Stimulated activated CD8-positive, alpha-beta memory T cell treated with anti-CD3 and anti-CD28 coated beads, Interleukin-12 subunit alpha, Interleukin-12 subunit beta, amount 100 ng/mL, for 1 hour (primary cell): ENCODE measurements around the gene C2CD2.

Experiments
- DNase-seq: peaks from one replicate; pipeline ENCODE4 v3.0.0-alpha.2; 2020; ENCODE audit warnings: low read depth

C2CD2 gene

DNA sequence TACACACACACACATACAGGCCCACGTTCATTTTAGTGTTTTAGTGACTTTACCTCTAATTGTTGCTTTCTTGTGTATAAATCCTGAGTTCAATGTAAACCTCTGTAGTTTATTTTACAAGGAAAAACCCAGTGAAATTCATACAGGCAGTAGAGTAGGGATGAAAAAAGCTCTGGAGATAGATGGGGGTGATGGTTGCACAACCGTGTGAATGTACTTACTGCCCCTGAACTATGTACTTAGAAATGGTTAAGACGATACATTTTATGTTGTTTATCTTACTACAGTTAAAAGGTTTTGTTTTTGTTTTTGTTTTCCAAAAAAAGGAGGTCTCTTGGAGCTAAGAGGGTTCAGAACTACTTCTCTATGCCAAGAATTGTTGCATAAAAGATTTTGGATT is 45.0 kb downstream of the C2CD2 start:
- DNase-seq, result no peak

DNA sequence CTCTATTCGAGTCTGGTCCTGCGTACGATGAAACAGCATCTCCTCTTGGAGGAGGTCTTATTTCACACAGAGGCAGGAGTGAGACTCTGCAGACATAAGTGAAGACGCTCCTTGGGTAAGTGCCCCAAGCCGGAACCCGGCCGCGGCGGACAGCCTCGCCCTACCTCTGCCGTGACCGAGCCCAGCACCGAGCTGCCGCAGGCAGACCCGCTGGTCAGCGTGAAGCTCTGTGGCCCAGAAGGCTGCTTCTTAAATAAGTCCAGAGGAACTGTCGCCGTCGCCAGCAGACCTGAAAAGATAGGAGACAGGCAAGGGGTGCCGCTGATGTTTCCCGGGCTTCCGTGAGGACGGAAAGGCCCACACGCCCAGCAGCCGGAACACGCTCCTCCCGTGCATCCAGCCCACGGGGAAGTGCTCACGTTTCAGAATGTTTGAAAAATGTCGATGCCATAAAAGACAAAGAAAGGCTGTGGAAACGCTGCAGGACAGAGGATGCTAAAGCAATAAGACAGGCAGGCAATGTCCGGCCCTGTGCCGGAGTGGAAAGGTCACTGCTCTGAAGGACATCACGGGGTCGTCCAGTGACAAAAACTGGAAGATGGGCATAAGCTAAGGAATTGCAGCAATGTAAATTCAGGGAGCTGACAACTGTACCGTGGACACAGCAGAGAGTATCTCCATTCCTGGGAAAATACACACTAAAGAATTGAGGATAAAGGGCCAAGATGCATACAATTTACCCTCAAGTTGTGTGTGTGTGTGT is 46.1 kb downstream of the C2CD2 start:
- DNase-seq, result no peak

DNA sequence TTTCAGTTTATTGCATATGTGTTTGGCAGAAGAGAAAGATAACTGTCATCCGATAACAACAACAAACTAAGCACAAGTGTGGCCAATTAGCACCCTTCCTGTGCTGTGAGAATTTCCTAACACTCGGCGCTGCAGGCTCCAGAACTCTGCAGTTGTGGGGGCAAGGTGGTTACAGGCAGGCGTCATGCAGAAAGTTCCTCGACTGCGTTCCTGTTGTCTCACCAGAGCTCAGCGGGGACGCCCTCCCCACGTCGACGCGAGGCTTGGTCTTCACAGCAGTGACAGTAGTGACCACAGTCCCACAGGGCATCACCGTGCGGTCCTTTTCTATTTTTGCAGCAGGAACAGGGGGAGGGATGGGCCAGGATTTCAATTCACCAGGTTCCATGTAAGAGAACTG is 47.0 kb downstream of the C2CD2 start:
- no peak for DNase-seq

DNA sequence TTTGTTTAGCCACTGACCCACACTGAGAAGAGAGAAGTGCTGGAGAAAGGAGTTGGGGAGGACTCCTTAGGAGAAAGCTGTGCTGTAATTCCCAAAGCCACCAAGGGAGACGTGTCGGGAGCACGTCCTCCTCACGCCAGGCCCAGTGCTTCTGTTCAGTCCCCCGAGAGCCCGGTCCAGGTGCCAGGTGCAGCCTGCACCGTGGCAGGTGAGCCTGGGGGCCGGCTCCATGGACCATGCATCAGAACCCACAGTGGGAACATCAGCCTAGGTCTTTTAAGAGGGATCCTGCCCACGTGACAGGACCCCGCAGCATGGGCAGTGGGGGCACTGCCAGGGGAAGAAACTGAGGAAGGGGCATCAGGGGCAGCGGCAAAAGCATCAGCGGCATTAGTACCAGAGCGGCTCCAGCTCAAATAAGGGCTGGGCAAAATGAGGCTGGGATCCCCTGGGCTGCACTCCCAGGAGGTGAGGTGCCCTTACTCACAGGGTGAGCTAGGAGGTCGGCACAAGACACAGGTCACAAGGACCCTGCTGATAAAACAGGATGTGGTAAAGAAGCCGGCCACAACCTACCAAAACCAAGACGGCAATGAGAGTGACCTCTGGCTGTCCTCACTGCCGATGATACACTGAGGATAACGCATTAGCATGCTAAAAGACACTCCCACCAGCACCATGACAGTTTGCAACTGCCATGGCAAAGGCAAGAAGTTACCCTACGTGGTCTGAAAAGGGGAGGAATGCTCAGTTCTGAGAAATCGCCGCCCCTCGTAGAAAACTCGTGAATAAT is 50.1 kb downstream of the C2CD2 start:
- no peak for DNase-seq

DNA sequence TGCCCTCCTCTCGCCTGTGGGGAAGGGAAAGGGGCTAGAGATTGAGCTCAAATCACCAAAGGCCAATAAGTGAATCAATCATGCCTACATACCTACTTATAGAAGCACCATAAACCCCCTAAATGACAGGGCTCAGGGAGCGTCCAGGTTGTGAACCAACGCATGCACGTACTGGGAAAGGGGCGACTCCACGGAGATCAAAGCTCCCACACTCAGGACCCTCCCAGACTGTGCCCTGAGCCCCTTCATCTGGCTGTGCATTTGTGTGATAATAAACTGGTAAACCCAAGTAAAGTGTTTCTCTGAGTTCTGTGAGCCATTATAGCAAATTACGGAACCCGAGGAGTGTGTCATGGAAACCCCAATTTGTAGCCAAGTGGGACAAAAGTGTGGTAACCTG is 50.9 kb downstream of the C2CD2 start:
- no peak for DNase-seq

DNA sequence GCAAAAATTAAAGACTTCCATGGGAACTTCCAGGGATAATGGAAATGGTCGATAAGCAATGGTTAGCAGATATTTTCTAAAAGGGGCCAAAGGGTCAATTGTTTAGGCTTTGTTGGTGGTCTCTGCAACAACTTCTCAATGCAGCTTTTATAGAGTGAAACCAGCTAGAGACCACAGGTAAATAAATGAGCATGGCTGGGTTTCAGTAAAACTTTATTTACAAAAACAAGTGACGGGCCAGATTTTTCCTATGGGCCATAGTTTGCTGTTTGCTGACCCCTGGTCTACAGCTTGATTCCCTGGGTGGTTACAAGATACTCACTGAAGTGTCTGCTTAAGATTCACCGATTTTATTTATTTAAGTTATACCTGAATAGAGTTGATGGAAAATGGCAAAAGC is 52.0 kb downstream of the C2CD2 start:
- no peak for DNase-seq

DNA sequence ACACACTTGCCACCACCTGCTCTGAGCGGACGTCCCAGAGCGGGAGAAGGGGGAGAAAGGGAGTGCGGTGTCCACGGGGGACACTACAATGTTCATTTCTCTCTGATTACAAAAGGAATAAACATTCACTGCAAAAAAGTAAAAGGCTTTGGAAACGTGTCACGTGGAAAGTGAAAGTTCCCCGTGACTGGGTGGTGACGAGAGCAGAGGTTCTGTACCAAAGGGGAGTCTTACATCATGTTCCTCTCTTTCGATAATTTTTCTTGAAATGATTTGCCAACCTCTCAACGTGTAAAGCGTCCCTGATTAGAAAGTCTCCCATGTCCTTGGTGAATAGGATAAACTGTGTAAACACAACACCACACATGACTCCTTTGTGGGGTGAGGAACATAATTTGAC is 52.7 kb downstream of the C2CD2 start:
- no peak for DNase-seq

DNA sequence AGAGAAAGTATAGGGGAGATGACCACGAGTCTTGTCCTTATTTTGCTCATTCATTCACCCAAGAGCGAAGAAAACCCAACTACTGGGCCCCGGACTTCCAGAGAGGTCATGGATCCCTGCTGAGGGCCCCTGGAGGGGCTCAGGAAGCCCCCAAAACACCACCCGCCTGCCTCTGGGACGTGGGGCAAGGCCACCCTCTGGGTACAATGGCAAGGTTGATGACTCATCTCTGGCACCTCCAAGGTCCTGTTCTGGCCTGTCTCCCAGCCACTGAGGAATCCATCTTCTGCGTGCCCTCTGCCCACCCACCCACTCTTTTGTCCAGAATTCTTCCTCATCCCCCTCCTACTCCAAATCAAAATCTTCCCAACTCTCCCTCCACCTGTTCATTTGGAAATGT is 53.4 kb downstream of the C2CD2 start:
- no peak for DNase-seq

DNA sequence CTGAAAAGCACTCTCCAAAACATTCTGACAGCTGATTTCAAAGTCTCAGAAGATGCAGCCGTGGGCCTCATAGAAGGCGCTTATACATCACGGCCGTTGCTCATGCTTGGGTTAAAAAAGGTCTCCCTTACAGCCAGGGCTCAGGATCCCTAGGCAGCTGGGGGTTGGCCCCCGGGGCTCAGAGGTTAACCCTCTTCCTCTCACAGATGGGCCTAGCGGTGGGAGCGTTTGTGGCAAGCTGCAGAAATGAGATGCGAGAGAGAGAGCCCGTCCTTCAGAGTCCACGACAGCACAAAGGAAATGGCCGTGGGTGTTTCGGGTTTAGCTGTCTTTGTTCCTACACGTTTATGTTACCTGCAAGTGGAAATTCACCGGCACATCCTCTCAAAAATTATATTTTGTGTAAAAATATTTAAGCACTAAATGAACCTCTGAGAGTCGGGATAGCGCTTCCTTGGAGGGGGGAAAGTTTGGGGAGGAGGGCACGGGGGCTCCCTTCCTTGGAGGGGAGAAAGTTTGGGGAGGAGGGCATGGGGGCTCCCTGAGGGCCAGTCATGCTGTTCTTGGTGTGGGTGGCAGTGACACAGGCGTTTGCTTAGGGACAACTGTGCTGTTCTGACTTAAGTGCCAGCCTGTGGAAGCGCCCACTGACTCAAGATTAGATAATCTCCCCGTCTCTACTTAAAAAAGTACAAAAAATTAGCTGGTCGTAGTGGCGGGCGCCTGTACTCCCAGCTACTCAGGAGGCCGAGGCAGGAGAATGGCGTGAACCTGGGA is 54.2 kb downstream of the C2CD2 start:
- DNase-seq, result peak; percentile 15

DNA sequence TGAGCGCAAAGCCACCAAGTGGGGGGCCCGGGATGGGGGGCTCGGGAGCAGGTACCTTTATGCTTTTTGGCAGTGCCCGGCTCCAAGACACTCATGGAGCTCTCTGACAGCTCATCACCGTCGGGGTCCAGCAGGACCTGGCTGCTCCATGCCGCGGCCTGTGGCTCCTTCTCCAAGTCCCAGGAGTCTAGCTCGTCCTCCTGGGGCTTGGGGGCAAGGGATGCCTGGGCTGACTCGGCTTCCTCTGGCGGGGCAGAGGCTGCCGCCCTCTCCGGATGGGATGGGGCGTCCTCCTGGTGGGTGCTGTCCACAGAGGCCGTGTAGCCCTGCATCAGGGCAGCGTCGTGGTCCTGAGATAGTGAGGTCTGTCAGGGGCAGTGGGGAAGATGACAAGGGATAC is 54.8 kb downstream of the C2CD2 start:
- no peak for DNase-seq

DNA sequence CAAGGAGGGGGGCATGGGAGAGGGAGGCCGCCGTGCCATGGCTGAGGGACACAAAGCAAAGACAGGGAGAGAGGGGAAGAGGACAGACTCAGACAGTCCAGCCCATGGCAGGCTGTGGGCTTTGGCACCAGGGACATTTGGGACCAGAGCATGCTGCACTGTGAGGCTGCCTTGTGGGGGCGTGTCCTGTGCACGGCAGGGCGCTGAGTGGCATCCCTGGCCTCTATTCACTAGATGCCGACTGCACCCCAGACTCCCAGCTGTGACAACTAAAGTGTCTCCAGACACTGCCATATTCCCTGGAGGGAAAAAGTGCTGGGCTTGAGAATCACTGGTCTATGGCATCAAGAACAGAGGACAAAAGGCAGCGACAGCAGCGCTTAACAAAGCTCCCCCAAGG is 56.1 kb downstream of the C2CD2 start:
- no peak for DNase-seq

DNA sequence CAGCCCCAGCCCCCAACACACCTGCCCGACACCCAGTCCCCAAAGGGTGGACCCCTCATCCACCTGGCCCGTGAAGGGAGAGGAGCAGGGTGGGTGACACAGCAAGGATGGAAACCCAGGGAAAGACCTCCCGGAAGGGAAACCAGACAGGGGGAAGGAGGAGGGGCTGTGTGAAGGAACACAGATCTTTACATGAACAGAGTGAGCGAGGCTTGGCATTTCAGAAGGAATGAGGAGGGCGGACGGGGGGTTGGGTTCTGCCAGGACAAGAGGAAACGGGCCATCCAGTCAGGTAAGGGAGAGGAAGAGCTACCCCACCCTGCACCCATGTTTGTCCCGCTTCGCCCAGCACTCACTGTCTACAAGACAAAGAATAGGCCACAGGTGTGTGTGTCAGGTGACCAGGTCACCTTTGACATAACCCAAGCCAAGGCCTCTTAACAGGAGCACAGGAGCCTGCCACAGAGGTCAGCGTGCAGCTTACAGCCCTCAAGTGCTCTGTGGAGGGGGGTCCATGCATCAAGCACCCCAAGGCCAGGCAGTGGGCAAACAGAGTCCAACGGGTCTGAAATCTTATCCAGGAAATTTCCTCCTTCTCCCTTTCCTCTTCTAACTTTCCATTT is 56.7 kb downstream of the C2CD2 start:
- no peak for DNase-seq

DNA sequence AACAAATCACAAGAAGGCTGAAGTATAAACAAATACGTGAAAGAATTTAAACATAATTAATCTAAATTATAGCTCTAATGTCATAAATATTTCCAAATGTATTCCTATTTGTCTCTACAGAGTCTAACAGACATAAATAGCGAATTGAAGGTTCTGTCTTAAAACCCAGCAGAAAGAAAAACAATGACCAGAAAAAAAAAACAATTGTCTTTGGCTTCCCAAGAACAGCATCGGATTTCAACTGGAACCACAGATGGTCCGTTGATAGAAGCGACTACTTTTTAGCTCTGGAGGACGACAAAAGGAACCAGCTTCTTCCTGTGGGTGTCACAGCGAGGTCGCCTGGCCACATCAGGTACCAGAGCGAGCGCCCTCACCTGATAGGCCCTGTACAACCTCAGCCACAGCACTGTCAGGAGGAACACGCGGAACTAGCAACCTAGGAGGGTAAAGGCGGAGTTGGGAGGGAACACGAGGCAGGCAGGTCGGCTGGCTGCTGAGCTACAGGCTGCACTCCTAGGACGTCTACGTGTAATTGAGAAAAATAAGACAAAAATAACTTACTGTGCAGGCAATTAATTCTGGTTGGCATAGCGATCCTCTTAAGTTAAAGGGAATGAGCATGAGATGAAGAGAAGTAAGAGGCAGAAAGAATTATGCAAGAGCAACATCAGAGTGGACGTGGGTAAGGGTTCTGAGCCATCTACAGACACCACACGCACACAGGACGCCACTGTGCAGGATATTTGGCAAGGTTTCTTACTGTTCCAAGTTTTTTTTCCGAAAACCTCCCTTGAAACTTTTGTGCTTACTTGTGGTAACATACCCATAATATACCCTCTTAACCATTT is 58.0 kb downstream of the C2CD2 start:
- peak; percentile 39 for DNase-seq

DNA sequence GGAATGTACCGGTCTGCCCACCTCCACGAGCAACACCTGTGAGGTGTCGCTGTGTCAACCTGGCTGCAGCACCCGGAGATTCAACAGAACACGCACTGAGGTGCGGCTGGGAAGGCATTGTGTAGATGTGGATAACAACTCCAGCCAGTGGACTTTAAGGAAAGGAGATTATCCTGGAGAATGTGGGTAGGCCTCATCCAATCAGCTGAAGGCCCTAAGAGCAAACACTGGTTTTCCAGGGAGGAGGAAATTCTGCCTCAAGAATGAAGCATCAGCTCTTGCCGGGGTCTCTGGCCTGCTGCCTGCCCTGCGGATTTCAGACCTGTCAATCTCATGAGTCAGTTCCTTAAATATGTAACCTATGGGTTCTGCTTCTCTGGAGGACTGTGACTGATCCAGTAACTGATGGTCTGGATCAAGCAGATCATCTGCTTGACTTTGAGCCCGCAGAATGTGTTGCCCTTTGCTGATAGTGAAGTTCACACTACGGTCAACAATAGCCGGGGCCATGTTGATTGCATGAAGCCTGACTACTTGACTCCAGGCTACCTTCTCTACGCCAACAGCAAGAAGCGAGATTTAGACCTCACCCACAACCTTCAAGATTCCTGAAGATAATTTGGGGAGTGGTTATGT is 58.8 kb downstream of the C2CD2 start:
- DNase-seq, result no peak

DNA sequence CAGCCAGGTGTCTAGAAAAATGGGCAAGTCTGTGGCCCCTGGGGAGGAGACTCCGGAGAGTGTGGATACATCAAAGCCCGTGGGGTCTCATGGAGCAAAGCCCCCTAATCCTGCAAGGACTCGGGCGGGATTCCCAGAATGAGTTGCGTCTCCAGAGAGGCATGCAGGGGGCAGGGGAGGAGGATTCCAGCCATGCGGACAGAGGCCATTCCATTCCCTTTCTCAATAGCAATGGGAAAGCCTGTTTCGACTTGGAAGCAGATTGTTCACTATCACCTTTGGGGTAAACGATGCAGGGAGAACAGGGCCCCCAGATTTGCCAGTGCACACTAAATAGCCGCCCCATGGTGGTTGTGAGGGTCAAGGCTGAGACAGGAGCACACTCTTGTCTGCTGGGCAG is 59.3 kb downstream of the C2CD2 start:
- DNase-seq, result no peak

DNA sequence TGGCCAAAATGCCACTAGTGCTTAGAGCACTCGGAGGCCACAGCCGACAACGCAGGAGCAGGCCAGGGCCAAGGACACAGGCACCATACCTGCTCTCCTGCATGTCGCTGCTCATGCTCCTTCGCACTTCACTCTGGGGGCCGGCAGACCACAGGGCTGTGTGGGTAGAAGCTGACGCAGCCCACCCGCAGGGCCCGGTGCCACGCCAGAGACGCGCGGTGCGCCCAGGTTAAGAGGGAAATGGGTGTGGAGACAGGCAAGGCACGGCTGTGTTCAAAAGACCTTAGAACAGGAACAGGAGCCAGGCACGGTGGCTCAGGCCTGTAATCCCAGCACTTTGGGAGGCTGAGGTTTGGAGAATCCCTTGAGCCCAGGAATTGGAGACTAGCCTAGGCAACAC is 61.1 kb downstream of the C2CD2 start:
- no peak for DNase-seq

DNA sequence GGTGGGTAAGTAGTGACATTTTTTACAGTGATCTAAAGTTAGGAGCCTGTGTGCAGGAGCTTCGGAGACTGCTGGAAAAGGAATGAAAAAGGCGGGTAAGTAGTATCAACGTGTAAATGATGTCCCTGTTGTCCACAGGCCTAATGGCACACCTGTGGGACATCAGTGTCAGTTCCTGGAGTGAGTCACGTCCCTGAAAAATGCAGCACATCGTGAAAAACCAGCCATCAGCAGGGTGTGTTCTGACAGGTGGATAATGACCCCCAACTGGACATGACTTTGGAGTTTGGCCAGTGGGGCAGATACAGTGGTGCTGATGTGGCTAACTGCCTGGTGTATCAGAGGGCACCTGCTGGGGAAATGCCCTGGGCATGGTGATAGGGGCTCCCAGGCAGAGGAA is 62.7 kb downstream of the C2CD2 start:
- no peak for DNase-seq

DNA sequence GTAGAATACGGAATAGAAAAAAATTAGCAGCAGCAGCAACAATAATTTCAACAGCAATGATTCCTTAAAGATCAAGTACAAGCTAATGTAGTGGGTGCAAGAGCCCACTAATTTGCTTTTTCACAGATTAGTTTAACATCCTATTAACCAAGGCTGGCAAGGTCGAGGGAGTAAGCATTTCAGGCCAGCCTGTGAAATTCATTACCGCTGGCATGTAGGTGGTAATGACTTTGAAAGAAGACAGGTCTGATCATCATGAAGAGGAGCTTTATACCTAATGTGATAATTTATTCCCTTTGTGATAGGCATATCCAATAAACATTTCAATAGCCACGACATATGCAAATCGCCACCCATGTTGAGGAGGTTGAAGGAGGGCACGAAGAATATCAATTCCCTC is 63.5 kb downstream of the C2CD2 start:
- no peak for DNase-seq

DNA sequence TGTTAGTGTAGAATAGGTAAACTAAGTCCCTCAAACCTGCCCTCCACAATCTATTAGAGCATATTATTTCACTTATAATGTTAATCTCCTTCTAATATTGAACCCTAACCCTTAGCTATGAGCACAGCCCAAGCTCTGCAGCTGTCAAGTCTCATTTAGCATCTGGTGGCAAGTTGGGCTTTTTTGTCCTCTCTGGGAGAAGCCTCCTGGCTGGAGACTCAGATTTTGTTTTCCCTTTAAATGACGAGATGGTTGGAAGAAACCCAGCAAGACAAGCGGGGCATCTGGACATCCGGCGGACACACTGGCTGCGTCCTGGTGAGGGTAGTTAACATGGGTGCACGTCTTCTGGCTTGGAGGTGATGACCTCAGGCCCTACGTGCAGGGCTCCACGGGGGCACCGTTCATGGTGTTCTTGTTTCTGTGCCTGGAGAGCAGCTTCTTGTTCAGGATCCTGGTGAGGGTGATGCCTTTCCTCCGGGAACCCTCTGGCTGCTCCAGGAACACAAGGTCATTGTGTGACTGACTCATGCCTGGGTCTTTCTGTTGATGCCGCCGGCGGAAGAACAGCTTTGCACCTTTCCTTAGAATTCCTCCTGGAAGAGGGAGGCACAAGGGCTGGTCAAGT is 65.0 kb downstream of the C2CD2 start:
- no peak for DNase-seq

DNA sequence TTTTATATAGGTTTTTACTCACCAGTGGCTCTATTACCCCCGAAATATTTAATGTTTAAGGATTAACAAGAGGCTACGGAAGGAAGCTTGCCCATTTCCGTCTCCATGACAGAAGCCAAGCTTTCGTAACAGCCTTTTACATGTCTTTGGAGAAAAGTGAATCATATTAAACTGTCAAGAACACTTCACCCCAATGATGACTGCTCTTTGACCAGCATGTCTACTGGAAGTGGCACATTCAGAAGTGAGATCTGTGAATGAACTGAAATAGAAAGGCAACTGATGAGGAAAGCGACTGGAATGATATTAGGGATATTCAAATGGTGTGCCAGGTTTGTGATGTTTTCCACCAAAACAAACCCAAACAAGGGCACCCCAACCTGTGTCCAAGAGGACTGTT is 66.2 kb downstream of the C2CD2 start:
- DNase-seq, result no peak

DNA sequence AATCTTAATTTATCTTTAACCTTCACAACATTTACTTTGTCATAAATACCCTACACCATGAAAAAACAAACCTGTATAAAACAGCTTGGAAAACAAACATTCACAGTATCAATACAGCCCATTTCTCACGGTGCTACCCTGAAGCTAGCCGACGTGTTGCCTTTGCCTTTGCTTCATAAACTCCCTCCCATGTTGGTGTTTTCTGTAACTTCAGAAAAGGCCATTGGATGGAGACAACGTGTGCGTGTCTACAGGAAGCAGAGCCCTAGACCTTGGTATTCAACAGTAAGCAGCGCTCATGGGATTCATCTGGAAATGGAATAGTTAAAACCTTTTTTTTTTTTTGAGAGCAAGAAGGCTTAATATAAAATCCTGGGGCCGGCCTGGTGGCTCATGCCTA is 67.5 kb downstream of the C2CD2 start:
- DNase-seq, result no peak
